B cell (primary cell): ENCODE results near the gene GORASP2. TPM values are rescaled to one million over a fixed set of nuclear protein-coding genes. Genes with fewer than 3 reads are reported as not detected.

ENCODE experiments used
- ATAC-seq: fragments of 200-7000 bp; cut with Tn5 transposase; one replicate; pipeline ENCODE4 v1.10.0; 2021; ENCODE audit warnings: low read depth, mild to moderate bottlenecking, moderate number of reproducible peaks, moderate library complexity
- CTCF ChIA-PET: fragments of 350-600 bp; sonication (Branson Sonifier 250); formaldehyde crosslinking; loops from one replicate; lab custom pipeline; 2021; ENCODE audit warnings: antibody characterized with exemption, inconsistent platforms; lab: Charles Lee
- POLR2A ChIA-PET: fragments of 350-600 bp; sonication (Branson Sonifier 250); formaldehyde crosslinking; loops from one replicate; lab custom pipeline; 2021; ENCODE audit warnings: antibody characterized with exemption; lab: Charles Lee
- DNase-seq: peaks from one replicate; pipeline ENCODE4 v3.0.0; 2013
- H2AFZ ChIP-seq: 2 replicates; pipeline ENCODE4 v1.6.1; 2012; ENCODE audit warnings: mild to moderate bottlenecking, low read depth, low read length; ENCODE audit not compliant: insufficient read depth, poor library complexity, severe bottlenecking
- H3K27ac ChIP-seq, 2 donors: 1 replicate in 1 of 2; 2 replicates in 1 of 2; pipeline ENCODE4 v1.5.1; 2012 to 2013; ENCODE audit warnings: low read length in 2 of 2, mild to moderate bottlenecking in 2 of 2, moderate library complexity in 1 of 2
- H3K27me3 ChIP-seq, 4 experiments: fragments of 200-600 bp in 1 of 4; sonication (generic) in 1 of 4; replicated peaks in 1 of 4; 1 replicate in 2 of 4; 2 replicates in 2 of 4; pipeline versions ENCODE4 v1.6.1 to v1.7.0; 2013 to 2016; ENCODE audit warnings: low read length in 3 of 4, mild to moderate bottlenecking in 2 of 4, mixed read lengths in 1 of 4, moderate library complexity in 1 of 4; ENCODE audit not compliant: insufficient read depth in 4 of 4, control insufficient read depth in 3 of 4; ENCODE audit errors: control extremely low read depth in 1 of 4
- H3K36me3 ChIP-seq, 2 experiments: replicated peaks in 1 of 2; 1 replicate in 1 of 2; 2 replicates in 1 of 2; pipeline versions ENCODE4 v1.6.1 to v1.7.1; 2013; ENCODE audit warnings: low read length in 1 of 2; ENCODE audit not compliant: insufficient read depth in 2 of 2, control insufficient read depth in 1 of 2; ENCODE audit errors: control extremely low read depth in 1 of 2, extremely low read depth in 1 of 2
- H3K4me1 ChIP-seq, 2 donors: fragments of 200-600 bp in 1 of 2; sonication (generic) in 1 of 2; 1 replicate in 1 of 2; 2 replicates in 1 of 2; pipeline versions ENCODE4 v1.5.1 to v1.6.1; 2013 to 2017; ENCODE audit warnings: low read length in 2 of 2; ENCODE audit not compliant: control insufficient read depth in 2 of 2, insufficient read depth in 2 of 2
- H3K4me2 ChIP-seq: replicated peaks from 2 replicates; pipeline ENCODE3; 2012; ENCODE audit warnings: mild to moderate bottlenecking, low read depth, low read length; ENCODE audit not compliant: poor library complexity, severe bottlenecking
- H3K4me3 ChIP-seq, 5 experiments: fragments of 200-600 bp in 1 of 5; sonication (generic) in 1 of 5; 1 replicate in 3 of 5; 2 replicates in 2 of 5; pipeline versions ENCODE4 v1.5.1 to v1.7.0; 2011 to 2016; ENCODE audit warnings: low read length in 4 of 5, mild to moderate bottlenecking in 4 of 5, low read depth in 2 of 5, control low read depth in 1 of 5, moderate library complexity in 1 of 5; ENCODE audit not compliant: insufficient read depth in 1 of 5; ENCODE audit errors: control extremely low read depth in 1 of 5, extremely low read depth in 1 of 5
- H3K79me2 ChIP-seq: fragments of 200-600 bp; sonication (generic); one replicate; pipeline ENCODE4 v1.6.0; 2016; ENCODE audit warnings: low read length; ENCODE audit not compliant: control insufficient read depth, insufficient read depth
- H3K9ac ChIP-seq: fragments of 200-600 bp; sonication (generic); 2 replicates; pipeline ENCODE4 v1.6.1; 2017; ENCODE audit warnings: mild to moderate bottlenecking, low read length, moderate library complexity
- H3K9me3 ChIP-seq, 3 donors: one replicate each; pipeline versions ENCODE4 v1.6.1 to v1.7.1; 2013; ENCODE audit warnings: low read length in 2 of 3; ENCODE audit not compliant: control insufficient read depth in 2 of 3, insufficient read depth in 1 of 3; ENCODE audit errors: control extremely low read depth in 1 of 3
- H4K20me1 ChIP-seq: 2 replicates; pipeline ENCODE4 v1.6.0; 2012; ENCODE audit warnings: mild to moderate bottlenecking, low read length; ENCODE audit not compliant: insufficient read depth, control insufficient read depth, poor library complexity, severe bottlenecking
- H3K27ac Mint-ChIP-seq: one replicate; pipeline ENCODE4 v1.8.0; 2021; ENCODE audit warnings: mixed read lengths
- H3K27me3 Mint-ChIP-seq: one replicate; pipeline ENCODE4 v1.8.0; 2021; ENCODE audit warnings: mixed read lengths
- H3K4me1 Mint-ChIP-seq: one replicate; pipeline ENCODE4 v1.8.0; 2021; ENCODE audit warnings: mixed read lengths
- H3K4me3 Mint-ChIP-seq: one replicate; pipeline ENCODE4 v1.8.0; 2021; ENCODE audit warnings: mixed read lengths
- H3K9me3 Mint-ChIP-seq: one replicate; pipeline ENCODE4 v1.8.0; 2022; ENCODE audit warnings: mixed read lengths; ENCODE audit not compliant: insufficient read depth
- EZH2 ChIP-seq: IDR thresholded peaks from 2 replicates; pipeline ENCODE4 v1.6.1; 2012; ENCODE audit warnings: borderline replicate concordance, low read depth, mild to moderate bottlenecking, moderate library complexity, low read length; ENCODE audit not compliant: insufficient read depth, poor library complexity, severe bottlenecking
- WGBS: methylation state at CpG from one replicate; pipeline ENCODE4 v1.1.5; 2013; ENCODE audit warnings: missing lambda C conversion rate; ENCODE audit not compliant: insufficient coverage; 5-methylcytosine and 5-hydroxymethylcytosine counted together
- intact Hi-C: fragments of 100-400 bp; cut with micrococcal nuclease; formaldehyde crosslinking; loops from one replicate; pipeline ENCODE4 v1.10.0; 2022
- polyA plus RNA-seq: library from polyadenylated mRNA; depleted of rRNA; stranded (reverse); fragments of >200 nt; gene quantifications from 2 replicates; pipeline ENCODE4 v1.2.3, GENCODE V29; 2012
- total RNA-seq, 2 donors: library from RNA; stranded (reverse); fragments of 120-200 nt in 1 of 2; gene quantifications; 1 replicate in 1 of 2; 2 replicates in 1 of 2; pipeline versions ENCODE4 v1.2.3 to v1.2.4, GENCODE V29; 2013 to 2022
- TF ChIP-seq, protein P1 (sequence below): fragments of 200-600 bp; IDR thresholded peaks from one replicate; pipeline ENCODE4 v1.8.0; 2022; ENCODE audit warnings: antibody characterized with exemption, mild to moderate bottlenecking

The GORASP2 gene
- total and polyA plus RNA-seq, 2 donors (not counting 1 experiment from before 2014, with no cell fraction given): 40.5 to 50.5 TPM

DNA sequence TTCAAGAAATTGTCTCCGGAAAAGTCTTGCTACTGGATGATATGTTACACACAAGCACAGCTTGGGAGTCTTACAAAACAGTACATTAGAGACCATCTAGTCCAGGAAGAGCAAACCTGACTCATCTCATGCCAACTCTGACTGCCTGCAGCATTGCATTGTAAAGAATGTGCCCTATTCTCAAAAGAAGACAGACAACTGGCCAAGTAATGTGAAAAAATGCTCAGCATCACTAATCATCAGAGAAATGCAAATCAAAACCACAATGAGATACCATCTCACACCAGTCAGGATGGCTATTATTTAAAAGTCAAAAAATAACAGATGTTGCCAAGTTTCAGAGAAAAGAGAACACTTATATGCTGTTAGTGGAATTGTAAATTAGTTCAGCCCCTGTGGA lies 42.7 kb upstream of the GORASP2 start:
- no peak overlapping the region for H3K4me3 Mint-ChIP-seq
- DNase-seq: no peak
- no peak overlapping the region for H2AFZ ChIP-seq
- ATAC-seq: no peak
- H3K4me3 ChIP-seq: no peak overlapping the region
- H3K27me3 Mint-ChIP-seq: peaks cover 43% of the 10 kb centered on the region
- H3K9me3 Mint-ChIP-seq: no peaks in the 10 kb centered on the region
- H4K20me1 ChIP-seq: no peaks in the 10 kb centered on the region
- H3K27ac ChIP-seq: no peak overlapping the region
- H3K36me3 ChIP-seq: no peaks in the 10 kb centered on the region
- no peaks in the 10 kb centered on the region for H3K79me2 ChIP-seq
- peaks cover 4% of the 10 kb centered on the region for H3K4me1 Mint-ChIP-seq
- H3K27me3 ChIP-seq: no peaks in the 10 kb centered on the region
- TF ChIP-seq, protein P1, sequence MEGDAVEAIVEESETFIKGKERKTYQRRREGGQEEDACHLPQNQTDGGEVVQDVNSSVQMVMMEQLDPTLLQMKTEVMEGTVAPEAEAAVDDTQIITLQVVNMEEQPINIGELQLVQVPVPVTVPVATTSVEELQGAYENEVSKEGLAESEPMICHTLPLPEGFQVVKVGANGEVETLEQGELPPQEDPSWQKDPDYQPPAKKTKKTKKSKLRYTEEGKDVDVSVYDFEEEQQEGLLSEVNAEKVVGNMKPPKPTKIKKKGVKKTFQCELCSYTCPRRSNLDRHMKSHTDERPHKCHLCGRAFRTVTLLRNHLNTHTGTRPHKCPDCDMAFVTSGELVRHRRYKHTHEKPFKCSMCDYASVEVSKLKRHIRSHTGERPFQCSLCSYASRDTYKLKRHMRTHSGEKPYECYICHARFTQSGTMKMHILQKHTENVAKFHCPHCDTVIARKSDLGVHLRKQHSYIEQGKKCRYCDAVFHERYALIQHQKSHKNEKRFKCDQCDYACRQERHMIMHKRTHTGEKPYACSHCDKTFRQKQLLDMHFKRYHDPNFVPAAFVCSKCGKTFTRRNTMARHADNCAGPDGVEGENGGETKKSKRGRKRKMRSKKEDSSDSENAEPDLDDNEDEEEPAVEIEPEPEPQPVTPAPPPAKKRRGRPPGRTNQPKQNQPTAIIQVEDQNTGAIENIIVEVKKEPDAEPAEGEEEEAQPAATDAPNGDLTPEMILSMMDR: no peak
- TF ChIP-seq EZH2: no peak
- no peak overlapping the region for H3K4me2 ChIP-seq
- peaks cover 0 to 3% (median 0%) of the 10 kb centered on the region in 3 donors for H3K9me3 ChIP-seq
- no peaks in the 10 kb centered on the region for H3K4me1 ChIP-seq
- ChIA-PET POLR2A (no interaction called here), CTCF (interaction anchor here (0.6 to 3.0 kb wide), 2 partner anchors 13 to 40 kb away, joined by 3 to 15 read pairs; no protein-coding TSS in a partner anchor)
- 100% methylated on average over 1 of the region's 1 CpG for WGBS
- H3K9ac ChIP-seq: no peak overlapping the region
- intact Hi-C loops: no loop called here
- H3K27ac Mint-ChIP-seq: no peak overlapping the region

DNA sequence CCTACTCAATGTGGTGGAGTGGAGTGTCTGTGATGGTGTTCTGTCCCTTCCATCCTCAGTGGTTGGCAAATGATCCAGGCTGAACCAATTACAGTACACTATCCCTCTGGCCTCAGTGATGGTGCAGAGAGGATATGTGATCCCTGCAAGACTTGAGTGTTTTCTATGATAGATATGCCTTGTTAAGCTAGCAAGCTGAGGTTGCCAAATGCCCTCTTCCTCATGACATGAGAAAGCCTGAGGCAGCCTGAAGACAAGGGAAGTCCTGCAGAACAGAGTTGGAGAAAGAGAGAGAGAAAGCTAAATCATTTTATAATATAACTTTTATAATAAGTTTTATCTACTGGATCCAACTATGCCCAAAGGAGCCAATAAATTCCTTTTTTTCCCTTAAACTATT lies 41.6 kb upstream of the GORASP2 start:
- Histone ChIP-seq H4K20me1 (no peaks in the 10 kb centered on the region), H3K4me3 (no peak overlapping the region), H3K27me3 (no peaks in the 10 kb centered on the region), H3K9ac (no peak overlapping the region), H3K36me3 (no peaks in the 10 kb centered on the region), H3K27ac (no peak overlapping the region), H3K79me2 (no peaks in the 10 kb centered on the region), H3K9me3 (peaks cover 0 to 3% (median 0%) of the 10 kb centered on the region in 3 donors), H3K4me1 (no peaks in the 10 kb centered on the region), H3K4me2 (no peak overlapping the region), H2AFZ (no peak overlapping the region)
- POLR2A ChIA-PET: no interaction called here
- intact Hi-C loops: no loop called here
- Mint-ChIP-seq H3K4me3 (no peak overlapping the region), H3K27ac (no peak overlapping the region), H3K4me1 (peaks cover 4% of the 10 kb centered on the region), H3K27me3 (peaks cover 38% of the 10 kb centered on the region), H3K9me3 (no peaks in the 10 kb centered on the region)
- no peak for DNase-seq
- ATAC-seq: no peak
- CTCF ChIA-PET: interaction anchor here (1.8 kb wide), 1 partner anchor 15 kb away, joined by 7 read pairs; no protein-coding TSS in a partner anchor
- TF ChIP-seq EZH2: no peak
- TF ChIP-seq, protein P1: no peak
